ENCODE data around the gene MED1.
"Not testable (repeated sequence)": the region's sequence is repeated elsewhere in the genome, so short reads cannot be mapped to it uniquely, and the experiment has no call there.

DNA sequence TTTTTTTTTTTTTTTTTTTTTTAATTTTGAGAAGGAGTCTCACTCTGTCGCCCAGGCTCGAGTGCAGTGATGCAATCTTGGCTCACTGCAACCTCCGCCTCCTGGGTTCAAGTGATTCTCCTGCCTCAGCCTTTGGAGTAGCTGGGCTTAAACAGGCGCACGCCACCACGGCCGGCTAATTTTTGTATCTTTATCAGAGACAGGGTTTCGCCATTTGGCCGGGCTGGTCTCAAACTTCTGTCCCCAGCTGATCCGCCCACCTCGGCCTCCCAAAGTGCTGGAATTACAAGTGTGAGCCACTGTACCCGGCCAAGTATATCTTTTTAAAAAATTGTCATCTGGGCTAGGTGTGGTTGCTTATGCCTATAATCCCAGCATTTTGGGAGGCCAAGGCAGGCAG, 45.9 kb upstream of the MED1 start:
- TF ChIP-seq TAF1 (IDR thresholded peaks at IDR 0.05; ENCODE audit: borderline replicate concordance, low read depth, low read length); POLR2A (IDR thresholded peaks at IDR 0.05; ENCODE audit: low read depth, low read length); POLR2AphosphoS5 (IDR thresholded peaks at IDR 0.05; ENCODE audit: low read depth, low read length): not testable (repeated sequence)

All from GM12892 (cell line).